Tracheal epithelial cell (primary cell): ENCODE results near the gene TSSK6. TPM values are rescaled to one million over a fixed set of nuclear protein-coding genes. Genes with fewer than 3 reads are reported as not detected.

Source experiments
- total RNA-seq: library from RNA; depleted of rRNA; stranded (reverse); fragments of >200 nt; gene quantifications from 2 replicates; pipeline ENCODE4 v1.2.1, GENCODE V29; 2014

Gene TSSK6
- 1.7 and 2.8 TPM in 2 replicates for total RNA-seq

GRCh38 chr19:19514881-19515641 lies at the start of gene TSSK6:
Gene TSSK6 (minus strand): TSS chr19:19515548. CDS start chr19:19515427, 121 bp downstream.

GRCh38 chr19:19538061-19538784 lies 22.9 kb upstream of the TSSK6 start, which contains the start of gene CILP2:
Gene CILP2 (plus strand): TSS chr19:19538265. CDS start chr19:19538350, 85 bp downstream.

GRCh38 chr19:19528721-19529490 lies 13.6 kb upstream of the TSSK6 start, which contains the start of gene YJEFN3:
Gene YJEFN3 (plus strand): TSS chr19:19528911. CDS start chr19:19528933, 22 bp downstream.

GRCh38 chr19:19515642-19516519 lies 533 bp upstream of the TSSK6 start, which contains the start of gene NDUFA13:
Gene NDUFA13 (plus strand): TSS chr19:19516225. CDS start chr19:19516239, 14 bp downstream.

Other genes with a start within 250 kb of the TSSK6 start
- not detected in 2 replicates for gene TM6SF2, start 242.2 kb downstream of the TSSK6 start, total RNA-seq
- gene SUGP1, start 195.0 kb downstream of the TSSK6 start, total RNA-seq = 10.2 and 15.9 TPM in 2 replicates
- 23.4 and 25.3 TPM in 2 replicates for gene MAU2, start 194.7 kb downstream of the TSSK6 start, total RNA-seq
- 36.0 and 61.7 TPM in 2 replicates for gene GATAD2A, start 109.9 kb downstream of the TSSK6 start, total RNA-seq
- gene NDUFA13, start 677 bp upstream of the TSSK6 start, total RNA-seq = 103 and 142 TPM in 2 replicates
- 0.64 and 0.72 TPM in 2 replicates for gene YJEFN3, start 13.4 kb upstream of the TSSK6 start, total RNA-seq
- 0.21 and 0.24 TPM in 2 replicates for gene CILP2, start 22.7 kb upstream of the TSSK6 start, total RNA-seq
- gene PBX4, start 103.1 kb upstream of the TSSK6 start, total RNA-seq = 0.21 and 0.96 TPM in 2 replicates
- 4.9 and 6.3 TPM in 2 replicates for gene LPAR2, start 112.7 kb upstream of the TSSK6 start, total RNA-seq
- gene GMIP, start 128.1 kb upstream of the TSSK6 start, total RNA-seq = 6.0 and 6.6 TPM in 2 replicates
- gene ATP13A1, start 148.1 kb upstream of the TSSK6 start, total RNA-seq = 112 and 135 TPM in 2 replicates
- 10.0 and 10.8 TPM in 2 replicates for gene ZNF101, start 153.3 kb upstream of the TSSK6 start, total RNA-seq
- gene ZNF14, start 217.6 kb upstream of the TSSK6 start, total RNA-seq = 4.1 and 4.5 TPM in 2 replicates